HG03442 (cell line): ENCODE results near the gene ELL3.
"Not testable (repeated sequence)": the region's sequence is repeated elsewhere in the genome, so short reads cannot be mapped to it uniquely, and the experiment has no call there.

Experiments
- ATAC-seq: cut with Tn5 transposase; IDR thresholded peaks from one replicate; pipeline ENCODE4 v1.9.1; 2021; ENCODE audit warnings: mild to moderate bottlenecking, moderate library complexity; ENCODE audit not compliant: unreplicated experiment

The ELL3 gene

DNA sequence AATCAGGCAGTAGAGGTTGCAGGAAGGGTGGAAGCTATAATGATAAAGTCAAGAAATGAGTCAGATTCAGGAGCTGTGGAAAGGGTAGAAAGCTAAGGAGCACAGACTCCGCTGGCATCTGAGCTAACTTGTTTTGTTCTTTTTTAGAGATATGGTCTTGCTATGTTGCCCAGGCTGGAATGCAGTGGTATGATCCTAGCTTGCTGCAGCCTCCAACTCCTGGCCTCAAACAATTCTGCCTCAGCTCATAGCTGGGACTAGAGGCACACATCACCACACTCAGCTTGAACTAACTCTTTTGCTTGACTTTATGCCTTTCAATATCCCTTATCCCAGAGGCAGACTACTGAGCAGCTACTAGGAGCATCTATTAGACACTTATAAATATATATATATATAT, 50.5 kb downstream of the ELL3 start:
- ATAC-seq = not testable (repeated sequence)

DNA sequence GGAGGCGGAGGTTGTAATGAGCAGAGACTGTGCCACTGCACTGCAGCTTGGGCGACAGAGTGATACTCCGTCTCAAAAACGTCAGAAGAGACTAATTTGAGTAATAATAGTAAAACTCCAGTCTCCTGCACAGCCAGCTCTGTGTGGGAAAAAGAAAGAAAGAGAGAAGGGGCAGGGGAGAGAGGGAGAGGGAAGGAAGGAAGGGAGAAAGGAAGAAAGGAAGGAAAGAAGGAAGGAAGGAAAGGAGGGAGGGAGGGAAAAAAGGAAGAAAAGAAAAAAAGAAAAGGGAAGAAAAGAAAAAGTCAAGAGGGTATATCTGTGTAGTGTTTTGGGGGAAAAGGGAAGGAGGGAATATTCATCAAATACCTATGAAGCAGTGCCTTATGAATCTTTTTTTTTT, 53.6 kb downstream of the ELL3 start:
- ATAC-seq = no peak
